MG63 (cell line): ENCODE measurements around the gene DAAM1. TPM values are rescaled to one million over a fixed set of nuclear protein-coding genes. Genes with fewer than 3 reads are reported as not detected.

Source experiments
- DNase-seq: peaks from one replicate; pipeline ENCODE4 v3.0.0-alpha.2; 2020
- H3K27me3 ChIP-seq: fragments of 250-450 bp; sonication (Bioruptor Pico); 2 replicates; pipeline ENCODE4 v1.5.1; 2020; ENCODE audit warnings: mild to moderate bottlenecking, moderate library complexity
- H3K36me3 ChIP-seq: fragments of 250-450 bp; sonication (Bioruptor Pico); 2 replicates; pipeline ENCODE4 v1.5.1; 2020; ENCODE audit warnings: mild to moderate bottlenecking, moderate library complexity
- H3K4me3 ChIP-seq: fragments of 250-450 bp; sonication (Bioruptor Pico); 2 replicates; pipeline ENCODE4 v1.5.1; 2020; ENCODE audit warnings: mild to moderate bottlenecking, moderate library complexity
- H3K9me3 ChIP-seq: fragments of 250-450 bp; sonication (Bioruptor Pico); 2 replicates; pipeline ENCODE4 v1.5.1; 2020; ENCODE audit warnings: mild to moderate bottlenecking, moderate library complexity
- total RNA-seq: library from RNA; depleted of rRNA; stranded (reverse); fragments of >200 nt; shearing (Covaris generic); gene quantifications from 2 replicates; pipeline ENCODE4 v1.2.3, GENCODE V29; 2014; ENCODE audit warnings: low replicate concordance

The DAAM1 gene
- total RNA-seq, 1 experiment from 2014 or later, result 5.2 TPM

- Histone ChIP-seq H3K36me3 (no peaks in the 10 kb centered on the region), H3K27me3 (no peaks in the 10 kb centered on the region), H3K4me3 (no peak overlapping the region), H3K9me3 (no peaks in the 10 kb centered on the region)
- DNase-seq, result no peak
Observed at GRCh38 chr14:59419303-59419702, 230.8 kb downstream of the DAAM1 start.
